ENCODE measurements around the gene ANKRD13C. TPM values are rescaled to one million over a fixed set of nuclear protein-coding genes. Genes with fewer than 3 reads are reported as not detected.

ANKRD13C gene
- total RNA-seq, 4 donors from 2014 or later, result 37.0 to 42.9 (median 38.1) TPM

GRCh38 chr1:70397013-70397412 is 42.5 kb upstream of the ANKRD13C start:
- no peak overlapping the region for H3K27ac ChIP-seq
- 75 to 84% methylated on average over 7 of the region's 7 CpGs for whole genome bisulfite sequencing, 2 donors
- TF ChIP-seq EP300 (IDR thresholded peaks at IDR 0.05), result no peak
- no peak for TF ChIP-seq POLR2A (IDR thresholded peaks at IDR 0.05)
- H3K27me3 ChIP-seq, result no peaks in the 10 kb centered on the region
- no peak overlapping the region for H3K4me3 ChIP-seq
- no peak for DNase-seq (ENCODE audit: low spot score in 2 of 2)
- no peaks in the 10 kb centered on the region for H3K4me1 ChIP-seq
- H3K9me3 ChIP-seq, result no peaks in the 10 kb centered on the region
- H3K36me3 ChIP-seq, result no peaks in the 10 kb centered on the region

GRCh38 chr1:70396607-70397006 is 42.1 kb upstream of the ANKRD13C start:
- Histone ChIP-seq H3K4me3 (no peak overlapping the region), H3K27ac (no peak overlapping the region), H3K36me3 (no peaks in the 10 kb centered on the region), H3K9me3 (no peaks in the 10 kb centered on the region), H3K4me1 (no peaks in the 10 kb centered on the region), H3K27me3 (no peaks in the 10 kb centered on the region)
- TF ChIP-seq EP300 (IDR thresholded peaks at IDR 0.05) (no peak), POLR2A (IDR thresholded peaks at IDR 0.05) (no peak), CTCF (IDR thresholded peaks at IDR 0.05) (no peak)
- WGBS, 2 donors, result 58 to 66% methylated on average over 2 of the region's 2 CpGs
- no peak for DNase-seq (ENCODE audit: low spot score in 2 of 2)

DNA sequence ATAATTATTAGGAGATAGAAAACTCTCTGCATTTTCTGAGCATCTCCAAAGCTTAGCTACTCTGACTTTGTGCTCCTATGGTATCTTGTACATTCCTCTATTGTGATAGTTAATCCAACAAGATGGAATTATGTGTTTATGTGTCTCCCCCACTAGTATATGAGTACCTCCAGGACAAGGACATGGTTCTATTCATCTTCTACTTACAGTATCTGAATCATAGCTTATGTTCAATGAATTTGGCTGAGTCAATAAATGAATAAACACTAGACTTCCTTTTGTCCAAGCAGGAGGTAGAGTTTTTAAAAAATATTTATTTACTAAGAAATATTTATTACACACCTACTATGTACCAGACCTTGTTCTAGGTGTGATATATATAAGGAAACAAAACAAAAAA is 38.1 kb upstream of the ANKRD13C start:
- TF ChIP-seq POLR2A (IDR thresholded peaks at IDR 0.05) (no peak), EP300 (IDR thresholded peaks at IDR 0.05) (no peak), CTCF (IDR thresholded peaks at IDR 0.05) (no peak)
- no peaks in the 10 kb centered on the region for H3K9me3 ChIP-seq
- no peak for DNase-seq (ENCODE audit: low spot score in 2 of 2)
- no peaks in the 10 kb centered on the region for H3K36me3 ChIP-seq
- no peak overlapping the region for H3K4me3 ChIP-seq
- H3K27ac ChIP-seq, result no peak overlapping the region
- H3K27me3 ChIP-seq, result no peaks in the 10 kb centered on the region
- no peaks in the 10 kb centered on the region for H3K4me1 ChIP-seq

GRCh38 chr1:70387507-70387906 is 33.0 kb upstream of the ANKRD13C start:
- Histone ChIP-seq H3K9me3 (no peaks in the 10 kb centered on the region), H3K27ac (no peak overlapping the region), H3K36me3 (no peaks in the 10 kb centered on the region), H3K4me3 (no peak overlapping the region), H3K4me1 (no peaks in the 10 kb centered on the region), H3K27me3 (no peaks in the 10 kb centered on the region)
- 86 to 87% methylated on average over 5 of the region's 5 CpGs for WGBS, 2 donors
- TF ChIP-seq EP300 (IDR thresholded peaks at IDR 0.05) (no peak), POLR2A (IDR thresholded peaks at IDR 0.05) (no peak), CTCF (IDR thresholded peaks at IDR 0.05) (no peak)
- no peak for DNase-seq (ENCODE audit: low spot score in 2 of 2)

DNA sequence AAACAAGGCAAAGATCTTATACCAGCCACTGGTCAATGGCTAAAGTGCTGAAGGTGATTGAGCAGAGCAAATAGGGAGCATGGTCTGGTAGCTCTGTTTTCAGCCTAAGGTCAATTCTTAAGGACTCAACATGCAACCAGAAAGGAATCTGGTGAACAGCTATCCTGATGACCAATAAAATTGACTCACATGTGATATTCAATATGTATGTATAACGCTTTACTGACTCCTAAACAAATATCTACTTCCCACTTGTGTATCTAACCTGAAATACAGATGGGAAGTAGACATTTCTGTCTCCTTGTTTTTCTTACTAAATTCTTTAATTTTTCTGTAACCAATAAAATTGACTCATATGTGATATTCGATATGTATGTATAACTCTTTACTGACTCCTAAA is 31.6 kb upstream of the ANKRD13C start:
- DNase-seq (ENCODE audit: low spot score in 2 of 2), result no peak
- H3K36me3 ChIP-seq, result no peaks in the 10 kb centered on the region
- H3K9me3 ChIP-seq, result no peaks in the 10 kb centered on the region
- TF ChIP-seq CTCF (IDR thresholded peaks at IDR 0.05) (no peak), EP300 (IDR thresholded peaks at IDR 0.05) (no peak), POLR2A (IDR thresholded peaks at IDR 0.05) (no peak)
- H3K4me1 ChIP-seq, result no peaks in the 10 kb centered on the region
- H3K27me3 ChIP-seq, result no peaks in the 10 kb centered on the region
- no peak overlapping the region for H3K27ac ChIP-seq
- 87 to 93% methylated on average over 2 of the region's 2 CpGs for WGBS, 2 donors
- H3K4me3 ChIP-seq, result no peak overlapping the region

DNA sequence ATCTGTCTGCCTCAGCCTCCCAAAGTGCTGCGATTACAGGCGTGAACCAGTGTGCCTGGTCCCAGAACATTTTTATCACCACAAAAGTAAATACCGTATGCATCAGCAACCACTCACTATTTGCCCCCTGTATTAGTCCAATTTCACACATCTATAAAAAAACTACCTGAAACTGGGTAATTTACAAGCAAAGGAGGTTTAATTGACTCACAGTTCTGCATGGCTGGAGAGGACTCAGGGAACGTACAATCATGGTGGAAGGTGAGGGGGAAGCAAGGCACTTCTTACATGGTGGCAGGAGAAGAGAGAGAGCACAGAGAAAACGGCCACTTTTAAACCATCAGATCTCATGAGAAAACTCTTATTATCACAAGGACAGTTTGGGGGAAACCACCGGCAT is 31.0 kb upstream of the ANKRD13C start:
- no peak for DNase-seq (ENCODE audit: low spot score in 2 of 2)
- TF ChIP-seq POLR2A (IDR thresholded peaks at IDR 0.05), result no peak
- TF ChIP-seq CTCF (IDR thresholded peaks at IDR 0.05), result no peak
- TF ChIP-seq EP300 (IDR thresholded peaks at IDR 0.05), result no peak
- 87 to 90% methylated on average over 6 of the region's 6 CpGs for WGBS, 2 donors
- H3K9me3 ChIP-seq, result no peaks in the 10 kb centered on the region
- H3K4me3 ChIP-seq, result no peak overlapping the region
- no peaks in the 10 kb centered on the region for H3K27me3 ChIP-seq
- H3K4me1 ChIP-seq, result no peaks in the 10 kb centered on the region
- no peaks in the 10 kb centered on the region for H3K36me3 ChIP-seq
- H3K27ac ChIP-seq, result no peak overlapping the region
